ENCODE data around the gene DECR2.
"Not testable (repeated sequence)": the region's sequence is repeated elsewhere in the genome, so short reads cannot be mapped to it uniquely, and the experiment has no call there.

DECR2 gene

DNA sequence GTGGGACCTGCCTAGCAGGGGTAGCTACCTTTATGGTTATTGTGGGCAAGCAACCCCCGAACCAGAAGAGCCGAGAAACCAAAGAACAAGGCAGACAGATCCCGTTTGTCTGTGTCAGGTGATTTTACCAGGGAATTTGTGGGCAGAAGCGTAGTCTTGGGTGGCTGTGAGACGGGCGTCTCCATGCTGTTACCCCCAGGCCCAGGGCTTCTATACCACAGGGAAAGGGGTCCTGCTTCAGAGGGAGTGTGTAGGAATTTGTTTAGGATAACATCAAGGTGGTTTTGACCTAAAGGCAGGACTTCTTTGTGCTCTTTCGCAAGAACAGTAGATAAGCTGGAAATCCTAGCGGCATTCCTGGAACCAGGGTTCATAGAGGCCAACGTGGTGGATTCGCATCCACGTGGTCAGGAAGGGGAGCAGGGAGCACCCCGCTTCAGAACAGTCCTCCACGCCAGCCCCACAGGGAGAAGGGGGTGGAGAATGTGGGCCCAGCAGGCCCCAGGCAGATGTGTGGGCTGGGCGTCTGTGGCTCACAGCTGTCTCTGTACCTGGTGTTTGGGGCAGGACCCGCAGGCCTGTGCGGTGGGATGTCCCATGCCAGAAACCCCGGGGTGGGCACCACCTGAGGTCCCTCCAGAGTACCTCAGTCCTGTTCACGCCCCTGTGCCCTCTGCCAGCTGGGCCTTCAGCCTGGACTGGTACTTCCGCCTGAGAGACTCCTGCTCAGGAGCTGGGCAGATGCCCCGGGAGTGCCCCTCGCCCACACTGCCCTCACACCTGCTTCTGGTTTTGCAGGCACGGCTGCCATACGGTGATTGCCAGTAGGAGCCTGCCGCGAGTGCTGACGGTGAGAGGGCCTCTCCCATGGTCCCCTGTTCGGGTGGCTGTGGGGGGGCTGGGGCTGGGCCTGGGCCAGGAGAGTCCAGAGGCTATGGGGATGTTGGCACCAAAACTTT is 4.1 kb downstream of the DECR2 start:
- no peak for DNase-seq

DNA sequence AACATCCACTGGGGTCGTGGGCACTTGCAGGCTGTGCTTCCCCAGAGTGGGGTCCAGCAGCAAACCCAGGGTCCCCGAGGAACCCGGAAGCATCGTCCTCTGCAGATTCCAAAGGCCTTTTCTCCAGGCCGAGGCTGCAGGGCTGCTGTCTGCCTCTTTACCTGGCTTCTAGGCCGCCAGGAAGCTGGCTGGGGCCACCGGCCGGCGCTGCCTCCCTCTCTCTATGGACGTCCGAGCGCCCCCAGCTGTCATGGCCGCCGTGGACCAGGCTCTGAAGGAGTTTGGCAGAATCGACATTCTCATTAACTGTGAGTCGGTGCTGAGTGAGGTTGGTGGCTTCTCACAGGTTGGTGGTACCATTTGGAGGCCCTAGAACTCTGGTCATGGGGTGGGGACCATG is 5.6 kb downstream of the DECR2 start:
- DNase-seq, result no peak

DNA sequence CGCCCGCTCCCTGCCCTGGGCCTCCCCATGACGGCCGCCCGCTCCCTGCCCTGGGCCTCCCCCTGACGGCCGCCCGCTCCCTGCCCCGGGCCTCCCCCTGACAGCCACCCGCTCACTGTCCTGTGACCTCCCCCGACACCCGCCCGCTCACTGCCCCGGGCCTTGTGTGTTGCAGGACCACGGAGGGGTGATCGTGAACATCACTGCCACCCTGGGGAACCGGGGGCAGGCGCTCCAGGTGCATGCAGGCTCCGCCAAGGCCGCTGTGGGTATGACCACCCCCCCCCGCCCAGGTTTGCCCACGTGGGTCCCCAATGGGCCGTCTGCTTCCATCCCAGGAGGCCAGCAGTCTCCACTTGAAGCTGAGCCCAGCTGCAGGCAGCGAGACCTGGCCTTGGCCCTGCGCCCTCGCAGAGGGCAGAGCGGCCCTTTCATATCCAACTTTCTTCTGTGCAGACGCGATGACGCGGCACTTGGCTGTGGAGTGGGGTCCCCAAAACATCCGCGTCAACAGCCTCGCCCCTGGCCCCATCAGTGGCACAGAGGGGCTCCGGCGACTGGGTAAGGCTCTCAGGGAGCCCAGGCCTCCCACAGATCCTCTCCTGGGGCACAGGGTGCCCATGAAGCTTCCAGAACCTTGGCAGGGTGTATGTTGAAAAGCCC is 9.0 kb downstream of the DECR2 start:
- DNase-seq, result no peak

DNA sequence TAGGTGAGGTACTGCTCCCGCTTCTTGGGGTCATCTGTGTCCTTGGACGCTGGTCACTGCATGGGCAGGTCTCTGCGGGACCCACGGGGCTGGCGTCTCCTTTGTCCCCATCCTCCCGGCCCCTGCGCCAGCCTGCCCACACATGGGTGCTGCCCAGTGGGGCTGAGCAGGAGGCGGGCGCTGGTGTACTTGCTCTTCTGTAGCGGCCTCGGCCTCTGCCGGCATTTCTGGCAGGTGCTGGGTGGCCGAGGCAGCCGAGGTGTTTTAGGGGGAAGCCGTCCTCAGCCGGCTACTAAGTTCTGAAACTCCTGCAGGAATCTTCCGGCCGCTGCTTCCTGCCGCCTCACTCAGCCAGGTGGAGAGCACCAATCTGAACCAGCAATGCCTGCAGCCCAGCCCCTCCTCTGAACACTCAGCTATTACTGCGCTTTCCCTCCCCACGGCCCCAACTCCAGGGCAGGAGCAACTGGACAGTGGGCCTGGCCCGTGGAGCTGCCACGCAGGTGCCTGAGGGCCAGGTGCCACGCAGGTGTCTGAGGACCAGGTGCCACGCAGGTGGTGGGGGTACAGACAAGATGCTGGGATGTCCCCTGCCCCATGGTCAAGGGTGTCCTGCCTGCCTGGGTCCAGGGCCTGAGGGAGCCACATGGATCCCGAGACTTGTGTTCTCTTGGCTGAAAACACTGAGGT is 10.0 kb downstream of the DECR2 start:
- DNase-seq, result no peak

DNA sequence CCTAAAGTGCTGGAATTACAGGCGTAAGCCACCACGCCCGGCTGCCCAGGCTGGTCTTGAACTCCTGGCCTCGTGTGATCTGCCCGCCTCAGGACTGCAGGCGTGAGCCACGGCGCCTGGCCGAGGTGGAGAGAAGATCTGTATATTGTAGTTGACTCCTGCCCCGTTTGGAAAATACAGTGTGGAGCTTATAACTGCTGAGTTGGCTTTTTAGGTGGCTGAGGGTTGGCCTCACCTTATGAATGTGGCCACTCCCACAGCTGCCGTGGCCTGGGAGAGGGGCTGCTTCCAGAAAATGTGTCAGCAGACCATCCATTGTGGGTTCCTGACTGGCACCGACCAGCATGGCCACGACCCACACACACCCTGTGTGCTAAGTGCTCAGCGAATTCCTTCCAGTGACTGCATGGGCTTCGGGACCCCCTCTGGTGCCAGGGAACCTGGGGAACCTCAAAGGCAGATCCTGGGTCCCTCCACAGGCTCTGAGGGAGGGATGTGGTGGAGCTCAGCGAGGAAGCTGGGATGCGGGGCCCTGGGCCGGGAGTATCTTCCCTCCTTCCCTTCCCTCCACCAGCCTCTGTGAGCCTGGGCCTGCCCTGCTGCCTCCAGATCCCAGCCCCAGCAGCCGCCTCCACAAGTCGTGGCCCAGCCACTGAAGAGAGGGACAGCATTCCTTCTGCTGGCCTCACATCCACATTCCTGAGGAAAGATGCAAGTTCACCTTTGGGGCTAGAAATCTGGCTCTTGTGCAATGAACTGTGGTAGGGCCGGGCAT is 12.9 kb downstream of the DECR2 start:
- DNase-seq, result no peak

DNA sequence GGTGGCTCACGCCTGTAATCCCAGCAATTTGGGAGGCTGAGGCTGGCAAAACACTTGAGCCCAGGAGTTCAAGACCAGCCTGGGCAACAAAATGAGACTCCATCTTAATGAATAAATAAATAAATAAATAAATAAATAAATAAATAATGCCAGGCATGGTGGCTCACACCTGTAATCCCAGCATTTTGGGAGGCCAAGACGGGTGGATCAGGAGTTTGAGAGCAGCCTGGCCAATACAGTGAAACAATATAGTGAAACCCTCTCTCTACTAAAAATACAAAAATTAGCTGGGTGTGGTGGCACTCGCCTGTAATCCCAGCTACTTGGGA is 13.4 kb downstream of the DECR2 start:
- not testable (repeated sequence) for DNase-seq

DNA sequence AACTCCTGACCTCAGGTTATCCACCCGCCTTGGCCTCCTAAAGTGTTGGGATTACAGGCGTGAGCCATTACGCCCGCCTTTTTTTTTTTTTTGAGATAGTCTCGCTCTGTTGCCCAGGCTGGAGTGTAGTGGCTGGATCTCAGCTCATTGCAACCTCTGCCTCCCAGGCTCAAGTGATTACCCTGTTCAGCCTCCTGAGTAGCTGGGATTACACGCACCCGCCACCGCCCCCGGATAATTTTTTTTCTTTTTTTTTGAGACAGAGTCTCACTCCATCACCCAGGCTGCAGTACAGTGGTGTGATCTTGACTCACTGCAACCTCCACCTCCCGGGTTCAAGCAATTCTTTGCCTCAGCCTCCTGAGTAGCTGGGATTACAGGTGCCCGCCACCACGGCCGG is 20.5 kb downstream of the DECR2 start:
- DNase-seq, result not testable (repeated sequence)

DNA sequence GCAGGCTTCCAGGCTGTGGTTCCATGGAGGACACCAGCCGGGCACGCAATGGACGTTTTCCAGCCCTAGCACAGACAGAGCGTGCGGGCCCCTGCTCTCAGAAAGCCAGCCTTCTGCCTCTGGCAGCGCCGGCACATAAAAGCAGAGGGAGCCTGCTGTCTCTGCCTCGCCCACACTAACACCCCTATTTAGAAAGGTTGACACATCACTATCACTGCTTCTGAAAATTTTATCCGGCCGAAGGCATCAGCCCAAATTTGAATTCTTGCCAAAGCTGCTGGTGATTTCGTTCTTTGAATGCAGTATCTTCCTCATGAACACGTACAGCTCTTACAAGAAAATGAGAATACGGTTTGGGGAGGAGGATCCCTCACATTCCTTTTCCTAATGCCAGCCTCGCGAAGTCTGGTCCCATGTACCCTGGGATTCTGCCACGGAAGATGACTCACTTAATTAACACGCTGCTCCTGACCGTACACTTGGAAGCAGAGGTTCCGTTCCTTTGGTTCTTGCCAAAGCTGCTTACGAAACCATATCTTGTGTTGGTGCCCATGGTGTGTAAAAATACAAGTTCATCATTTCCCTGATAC is 22.4 kb downstream of the DECR2 start:
- DNase-seq, result peak in 1 of 2 experiments; percentile 7

DNA sequence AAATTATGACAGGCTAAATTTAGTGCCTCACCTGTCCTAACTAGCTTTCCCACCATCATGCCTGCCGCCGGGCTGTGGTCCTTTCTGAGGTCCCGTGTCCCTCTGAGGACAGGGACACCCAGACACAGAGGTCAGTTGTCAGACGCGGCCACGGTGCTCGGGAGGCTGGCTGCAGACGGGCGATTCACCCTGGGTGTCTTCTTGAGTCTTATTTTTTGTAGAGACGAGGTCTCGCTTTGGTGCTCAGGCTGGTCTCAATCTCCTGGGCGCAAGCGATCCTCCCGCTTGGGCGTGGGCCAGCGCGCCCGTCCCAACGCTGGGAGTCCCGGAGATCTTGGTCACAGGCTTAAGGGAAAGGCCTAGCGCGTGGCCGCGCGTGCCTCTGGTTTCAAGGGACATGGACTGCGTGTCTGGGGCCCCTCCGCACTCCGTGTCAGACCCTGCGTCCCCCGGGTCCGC is 23.0 kb downstream of the DECR2 start:
- DNase-seq, result no peak

DNA sequence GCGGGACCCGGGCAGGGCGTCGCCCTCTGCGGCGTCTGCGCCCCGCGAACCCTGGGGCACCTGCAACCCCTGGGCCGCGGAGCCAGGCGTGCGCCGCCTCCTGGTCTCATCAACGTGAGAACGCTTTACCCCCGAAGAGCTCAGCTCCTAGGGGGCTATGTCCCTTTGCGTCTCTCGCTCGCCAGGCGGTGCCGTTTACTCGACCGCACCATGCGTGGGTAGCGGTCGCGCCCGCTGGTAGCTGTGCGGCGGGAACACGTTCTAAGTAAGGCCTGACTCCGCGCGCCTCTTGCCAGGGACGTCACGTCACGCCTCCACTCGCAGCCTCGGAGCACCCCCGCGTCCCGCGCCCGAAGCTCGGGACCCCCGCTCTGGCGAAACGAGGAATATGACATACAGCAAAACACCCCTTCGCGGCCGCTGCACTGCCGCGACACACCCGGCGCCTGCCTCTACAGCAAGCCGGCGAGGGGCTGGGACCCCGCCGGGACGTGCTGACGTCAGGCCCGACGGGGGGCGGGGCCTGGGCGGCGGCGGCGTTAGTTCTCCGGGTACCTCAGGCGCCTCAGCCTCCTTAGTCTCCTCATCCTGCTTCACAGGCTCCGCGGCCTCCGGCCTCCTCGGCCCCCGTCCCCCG is 23.5 kb downstream of the DECR2 start, which contains the start of gene RAB11FIP3:
Gene RAB11FIP3, plus strand, starts transcription at position 568 of the 637 bp plus-strand sequence. CDS start 358 bp downstream, outside the sequence.
- peak; percentile 44 to 64 for DNase-seq

DNA sequence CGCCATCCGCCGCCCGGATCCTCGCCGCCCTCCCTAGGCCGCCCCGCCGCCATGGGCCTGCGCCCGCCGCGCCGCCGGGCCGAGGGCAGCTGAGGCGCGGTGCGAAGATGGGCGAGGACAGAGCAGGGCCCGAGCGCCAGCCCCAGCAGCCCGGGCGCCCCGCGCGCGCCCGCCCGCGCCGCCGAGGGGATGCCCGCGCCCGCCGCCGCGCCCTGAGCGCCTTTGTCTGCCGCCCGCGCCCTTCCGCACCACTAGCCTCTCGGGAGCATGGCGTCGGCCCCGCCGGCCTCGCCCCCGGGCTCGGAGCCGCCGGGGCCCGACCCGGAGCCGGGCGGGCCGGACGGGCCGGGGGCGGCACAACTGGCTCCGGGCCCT is 24.0 kb downstream of the DECR2 start:
- no peak for DNase-seq

DNA sequence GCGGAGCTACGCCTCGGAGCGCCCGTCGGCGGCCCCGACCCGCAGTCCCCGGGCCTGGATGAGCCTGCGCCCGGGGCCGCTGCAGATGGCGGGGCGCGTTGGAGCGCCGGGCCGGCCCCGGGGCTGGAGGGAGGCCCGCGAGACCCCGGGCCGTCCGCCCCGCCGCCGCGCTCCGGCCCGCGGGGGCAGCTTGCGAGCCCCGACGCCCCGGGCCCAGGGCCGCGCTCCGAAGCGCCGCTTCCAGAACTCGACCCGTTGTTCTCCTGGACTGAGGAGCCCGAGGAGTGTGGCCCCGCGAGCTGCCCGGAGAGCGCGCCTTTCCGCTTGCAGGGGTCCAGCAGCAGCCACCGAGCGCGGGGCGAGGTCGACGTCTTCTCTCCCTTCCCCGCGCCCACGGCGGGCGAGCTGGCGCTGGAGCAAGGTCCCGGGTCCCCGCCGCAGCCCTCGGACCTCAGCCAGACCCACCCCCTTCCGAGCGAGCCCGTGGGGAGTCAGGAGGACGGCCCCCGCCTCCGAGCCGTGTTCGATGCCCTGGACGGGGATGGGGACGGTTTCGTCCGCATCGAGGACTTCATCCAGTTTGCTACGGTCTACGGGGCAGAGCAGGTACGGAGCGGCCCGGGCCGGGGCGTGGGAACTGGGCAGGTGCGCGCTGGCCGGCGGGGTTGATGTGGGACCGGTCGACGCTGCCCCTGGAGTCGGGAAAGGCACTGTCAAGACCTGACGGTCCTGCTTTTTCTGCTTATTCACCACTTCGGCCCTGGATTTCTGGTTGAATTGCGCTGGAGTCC is 24.6 kb downstream of the DECR2 start:
- no peak for DNase-seq

DNA sequence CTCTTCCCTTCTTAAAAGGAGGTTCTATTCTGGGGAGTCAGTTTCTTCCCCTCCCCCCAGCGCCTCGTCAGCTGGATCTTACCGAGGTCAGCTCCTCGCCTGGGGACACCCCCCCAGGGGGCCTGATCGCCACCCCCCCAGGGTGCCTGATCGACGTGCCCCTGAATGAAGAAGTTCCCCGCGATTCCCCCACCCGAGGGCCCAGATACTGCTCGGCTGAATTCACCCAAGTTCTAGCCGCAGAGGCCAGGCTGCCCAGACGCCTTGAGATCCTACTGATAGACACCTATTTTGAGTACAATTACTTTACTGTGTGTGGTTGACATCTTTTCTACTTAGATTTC is 25.2 kb downstream of the DECR2 start:
- DNase-seq, result no peak

DNA sequence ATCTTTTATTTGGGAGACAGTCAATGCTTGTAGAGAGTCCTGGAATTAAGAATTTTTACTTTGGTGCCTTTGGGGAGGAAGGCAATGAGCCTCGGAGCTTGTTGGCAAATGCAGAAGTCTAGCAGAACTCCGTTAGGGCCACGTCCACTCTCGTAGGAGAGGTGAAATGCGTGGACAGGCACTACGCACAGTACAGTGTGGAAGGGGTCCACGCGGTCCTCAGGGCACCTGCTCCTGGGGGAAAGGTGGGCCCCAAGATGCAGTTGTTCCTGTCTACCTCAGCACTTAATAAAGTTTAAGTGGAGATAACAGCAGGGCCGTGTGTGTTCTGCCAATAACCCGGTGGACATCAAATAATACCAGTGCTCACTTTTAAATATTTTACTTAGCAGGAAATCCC is 25.6 kb downstream of the DECR2 start:
- no peak for DNase-seq

DNA sequence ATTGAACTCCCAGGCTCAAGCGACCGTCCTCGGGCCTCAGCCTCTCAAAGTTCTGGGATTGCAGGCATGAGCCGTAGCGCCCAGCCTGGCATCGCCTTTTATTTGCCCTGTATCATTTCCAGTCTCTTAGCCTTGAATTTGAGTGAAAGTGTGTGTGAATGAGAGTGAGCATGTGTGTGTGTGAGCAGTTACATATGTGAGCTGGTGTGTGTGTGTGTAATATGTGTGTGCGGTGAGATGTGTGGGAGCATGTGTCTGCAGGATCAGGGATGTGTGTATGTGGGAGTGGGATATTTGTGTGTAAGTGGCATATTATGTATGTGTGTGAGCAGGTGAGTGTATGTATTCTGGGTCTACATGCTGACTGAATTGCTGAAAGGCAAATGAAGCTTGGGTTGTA is 29.2 kb downstream of the DECR2 start:
- DNase-seq, result no peak

DNA sequence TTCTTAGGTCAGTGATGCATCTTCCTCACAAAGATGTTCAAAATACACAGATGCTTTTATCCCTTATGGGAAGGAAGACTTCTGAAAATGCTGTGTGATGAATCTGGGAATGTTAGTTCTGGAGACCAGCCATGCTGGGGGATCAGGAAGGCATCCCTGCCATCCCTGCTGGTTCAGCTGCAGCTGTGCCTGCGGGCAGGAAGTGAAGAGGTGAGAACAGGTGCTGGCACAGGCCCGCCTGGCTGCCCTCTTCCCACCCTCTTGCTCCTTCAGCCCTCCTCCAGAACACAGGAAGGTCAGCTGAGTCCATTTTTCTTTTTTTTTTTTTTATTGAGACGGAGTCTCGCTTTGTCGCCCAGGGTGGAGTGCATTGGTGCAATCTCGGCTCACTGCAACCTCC is 38.9 kb downstream of the DECR2 start:
- DNase-seq, result no peak

DNA sequence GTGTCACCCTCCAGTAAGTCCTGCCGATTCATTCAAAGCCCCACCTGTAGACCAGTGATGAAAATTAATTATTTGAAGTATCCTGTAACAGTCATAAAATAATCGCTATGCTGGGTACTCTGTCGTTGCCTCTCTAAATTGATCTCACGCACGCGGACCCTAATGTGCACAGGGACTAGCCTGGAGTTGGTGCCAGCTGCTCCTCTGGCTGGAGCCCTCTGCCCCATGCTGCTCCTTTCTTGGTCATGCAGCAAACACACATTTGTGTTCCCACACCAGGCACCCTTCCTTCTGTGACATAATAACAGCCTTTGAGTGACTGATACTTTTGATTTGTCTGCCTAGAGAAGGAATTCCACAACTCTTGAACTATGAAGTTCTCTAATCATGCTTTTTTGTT is 39.8 kb downstream of the DECR2 start:
- no peak for DNase-seq

DNA sequence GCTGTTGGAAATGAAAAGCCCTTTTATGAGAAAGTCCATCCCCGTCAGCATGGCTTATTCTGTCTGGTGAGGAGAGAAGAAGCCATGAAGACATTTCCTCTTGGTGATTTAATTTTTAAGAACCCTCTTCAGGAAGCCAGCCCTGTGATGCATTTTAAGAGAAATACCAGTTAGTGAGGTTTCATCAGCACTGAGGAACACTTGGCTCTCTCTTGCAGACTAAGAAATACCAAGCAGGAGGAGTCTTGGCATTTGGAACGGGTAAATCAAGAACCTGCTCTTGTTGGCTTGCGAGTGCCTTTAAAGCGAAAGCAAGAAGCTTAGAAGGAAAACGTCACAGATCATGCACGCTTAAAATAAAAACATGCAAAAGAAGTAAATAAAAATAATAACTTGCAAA is 41.3 kb downstream of the DECR2 start:
- DNase-seq, result no peak

DNA sequence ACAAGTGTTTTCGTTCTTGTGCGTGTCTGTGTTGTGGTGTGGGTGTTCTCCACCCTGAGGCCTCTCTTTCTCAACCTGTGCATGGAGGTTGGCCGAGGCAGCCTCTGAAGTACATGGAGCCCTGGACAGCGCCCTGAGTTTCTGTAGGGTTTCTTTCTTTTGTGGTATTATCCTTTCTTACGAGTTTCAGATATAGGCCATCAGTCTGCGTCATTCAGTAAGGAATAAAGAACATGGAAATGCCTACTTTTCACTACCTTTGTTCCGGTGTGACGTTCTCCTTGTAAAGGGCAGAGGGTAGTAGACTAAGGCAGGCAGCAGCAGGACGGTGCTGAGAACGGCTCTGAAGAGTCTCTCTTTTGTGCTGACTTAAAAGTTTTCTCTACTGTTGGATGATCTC is 42.3 kb downstream of the DECR2 start:
- no peak for DNase-seq

DNA sequence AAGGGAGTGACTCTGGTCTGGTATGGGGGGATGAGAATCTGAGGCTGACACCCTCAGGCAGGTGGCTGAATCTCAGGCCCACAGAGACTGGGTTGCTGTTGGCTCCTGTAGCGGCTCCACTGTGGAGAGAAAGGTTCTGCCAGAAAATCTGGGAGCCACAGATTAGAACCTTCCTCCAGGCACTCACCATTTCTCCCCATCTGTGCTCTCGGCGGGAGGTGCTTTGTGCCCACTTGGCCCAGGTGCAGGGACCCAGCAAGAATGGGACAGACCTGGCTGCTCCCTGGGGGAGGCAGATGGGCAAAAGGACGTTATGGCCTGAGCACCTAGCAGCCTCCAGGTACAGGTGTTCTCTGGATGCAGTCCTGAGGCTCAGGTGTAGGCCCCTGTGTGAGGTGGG is 43.9 kb downstream of the DECR2 start:
- DNase-seq, result no peak

DNA sequence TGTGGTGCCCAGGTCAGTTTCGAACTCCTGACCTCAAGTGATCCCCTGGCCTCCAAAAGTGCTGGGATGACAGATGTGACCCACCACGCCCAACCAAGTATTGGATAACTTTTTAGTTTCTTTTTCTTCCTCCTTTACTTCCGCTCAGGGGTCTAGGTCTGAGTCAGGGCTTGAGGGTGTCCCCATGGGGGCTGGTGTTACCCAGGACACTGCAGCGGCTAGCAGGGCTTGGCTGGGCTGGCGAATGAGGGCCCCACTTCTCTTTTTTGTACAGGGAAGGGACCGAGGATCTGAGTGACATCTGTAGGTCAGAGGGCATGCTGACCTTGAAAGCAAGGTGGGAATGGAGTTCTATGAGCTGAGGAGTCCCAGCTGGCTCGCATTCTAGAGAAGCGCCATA is 48.7 kb downstream of the DECR2 start:
- no peak for DNase-seq

Measured in AML-193 (cell line).